Liver (tissue), 9 donors: ENCODE data around the gene ZCCHC18. TPM values are rescaled to one million over a fixed set of nuclear protein-coding genes. Genes with fewer than 3 reads are reported as not detected.

Source experiments
- DNase-seq: peaks from one replicate; pipeline ENCODE4 v3.0.0-alpha.2; 2017; ENCODE audit warnings: low spot score
- H3K27ac ChIP-seq, 2 donors: one replicate each; pipeline ENCODE4 v1.7.0; 2013; ENCODE audit warnings: inconsistent platforms in 2 of 2, low read length in 2 of 2, control low read depth in 1 of 2, low read depth in 1 of 2, mild to moderate bottlenecking in 1 of 2
- H3K27me3 ChIP-seq, 4 donors: one replicate each; pipeline versions ENCODE4 v1.6.1 to v1.7.0; 2013; ENCODE audit warnings: low read length in 3 of 4, inconsistent platforms in 1 of 4, mild to moderate bottlenecking in 1 of 4, moderate library complexity in 1 of 4; ENCODE audit not compliant: control insufficient read depth in 4 of 4, insufficient read depth in 4 of 4
- H3K36me3 ChIP-seq, 4 donors: one replicate each; pipeline versions ENCODE4 v1.6.1 to v1.7.0; 2013; ENCODE audit warnings: low read length in 3 of 4, mild to moderate bottlenecking in 3 of 4, low read depth in 1 of 4, moderate library complexity in 1 of 4; ENCODE audit not compliant: control insufficient read depth in 4 of 4, insufficient read depth in 3 of 4
- H3K4me1 ChIP-seq, 4 donors: one replicate each; pipeline versions ENCODE4 v1.6.1 to v1.7.0; 2013; ENCODE audit warnings: low read length in 3 of 4, mild to moderate bottlenecking in 3 of 4, moderate library complexity in 1 of 4; ENCODE audit not compliant: control insufficient read depth in 4 of 4, insufficient read depth in 4 of 4
- H3K4me3 ChIP-seq, 3 donors: one replicate each; pipeline versions ENCODE4 v1.6.1 to v1.7.0; 2013; ENCODE audit warnings: low read length in 3 of 3, control low read depth in 1 of 3, low read depth in 1 of 3, mild to moderate bottlenecking in 1 of 3
- H3K9ac ChIP-seq, 2 donors: one replicate each; pipeline ENCODE4 v1.7.0; 2013; ENCODE audit warnings: low read length in 2 of 2, mild to moderate bottlenecking in 2 of 2, moderate library complexity in 2 of 2, control low read depth in 1 of 2, low read depth in 1 of 2
- H3K9me3 ChIP-seq, 4 donors: one replicate each; pipeline versions ENCODE4 v1.6.1 to v1.7.0; 2013; ENCODE audit warnings: low read length in 3 of 4; ENCODE audit not compliant: control insufficient read depth in 4 of 4
- EGR1 ChIP-seq, 2 donors: IDR thresholded peaks; 2 replicates each; pipeline ENCODE4 v1.6.1; 2016 to 2018; ENCODE audit warnings: antibody characterized with exemption in 2 of 2, low read depth in 2 of 2
- FOXA2 ChIP-seq: IDR thresholded peaks from 2 replicates; pipeline ENCODE4 v1.6.1; 2016; ENCODE audit warnings: antibody characterized with exemption
- GABPA ChIP-seq, 2 donors: IDR thresholded peaks in 1 of 2; conservative IDR thresholded peaks in 1 of 2; 2 replicates each; pipeline ENCODE4 v1.6.1; 2016; ENCODE audit warnings: antibody characterized with exemption in 2 of 2, mild to moderate bottlenecking in 1 of 2, moderate library complexity in 1 of 2
- HNF4A ChIP-seq, 2 donors: conservative IDR thresholded peaks; 2 replicates each; pipeline ENCODE4 v1.6.1; 2016; ENCODE audit warnings: antibody characterized with exemption in 2 of 2, mild to moderate bottlenecking in 2 of 2
- HNF4G ChIP-seq: IDR thresholded peaks from 2 replicates; pipeline ENCODE4 v1.6.1; 2016; ENCODE audit warnings: antibody characterized with exemption
- RAD21 ChIP-seq, 2 donors: IDR thresholded peaks; 2 replicates each; pipeline ENCODE4 v1.6.1; 2016; ENCODE audit warnings: antibody characterized with exemption in 2 of 2, mild to moderate bottlenecking in 2 of 2
- SP1 ChIP-seq: IDR thresholded peaks from 2 replicates; pipeline ENCODE4 v1.6.1; 2018; ENCODE audit warnings: antibody characterized with exemption, mild to moderate bottlenecking
- TAF1 ChIP-seq: conservative IDR thresholded peaks from 2 replicates; pipeline ENCODE4 v1.6.1; 2016; ENCODE audit warnings: antibody characterized with exemption, mild to moderate bottlenecking
- WGBS: extraction: QIAGEN DNeasy Blood & Tissue Kit; methylation state at CpG from one replicate; pipeline ENCODE4 v1.1.7; 2013; 5-methylcytosine and 5-hydroxymethylcytosine counted together
- polyA plus RNA-seq, 2 donors: library from polyadenylated mRNA; stranded (reverse) in 1 of 2; unstranded in 1 of 2; fragments of 200-250 nt in 1 of 2; fragments of >200 nt in 1 of 2; fragmentation: Nextera tagmentation in 1 of 2; extraction: Ambion mirVana in 1 of 2; gene quantifications; one replicate each; pipeline versions ENCODE4 v1.2.1 to v1.2.3, GENCODE V29; 2013 to 2015
- total RNA-seq, 2 donors: library from RNA; depleted of rRNA; stranded (reverse); fragments of >200 nt; gene quantifications; one replicate each; pipeline ENCODE4 v1.2.3, GENCODE V29; 2014
- TF ChIP-seq, protein P1 (sequence below): fragments of 150-350 bp; IDR thresholded peaks from 2 replicates; pipeline ENCODE4 v1.5.1; 2017; ENCODE audit warnings: improper control_type of control experiment, low read depth, low read length; ENCODE audit not compliant: missing input control
- TF ChIP-seq, protein P2 (sequence below): IDR thresholded peaks from 2 replicates; pipeline ENCODE4 v1.6.1; 2016; ENCODE audit warnings: antibody characterized with exemption, mild to moderate bottlenecking
- TF ChIP-seq, protein P3 (sequence below): IDR thresholded peaks from 2 replicates; pipeline ENCODE4 v1.6.1; 2016; ENCODE audit warnings: antibody characterized with exemption
- TF ChIP-seq, protein P4 (sequence below): IDR thresholded peaks from 2 replicates; pipeline ENCODE4 v1.6.1; 2016; ENCODE audit warnings: antibody characterized with exemption
- TF ChIP-seq, protein P5 (sequence below): IDR thresholded peaks from 2 replicates; pipeline ENCODE4 v1.6.1; 2016; ENCODE audit warnings: antibody characterized with exemption
- donor health status: healthy.
- donor health status: healthy.
- donor health status: healthy.
- donor health status: healthy.
- donor health status: healthy.

Gene ZCCHC18
- total and polyA plus RNA-seq, 4 donors, result 0.05 to 0.25 (median 0.09) TPM; not detected in 1

DNA sequence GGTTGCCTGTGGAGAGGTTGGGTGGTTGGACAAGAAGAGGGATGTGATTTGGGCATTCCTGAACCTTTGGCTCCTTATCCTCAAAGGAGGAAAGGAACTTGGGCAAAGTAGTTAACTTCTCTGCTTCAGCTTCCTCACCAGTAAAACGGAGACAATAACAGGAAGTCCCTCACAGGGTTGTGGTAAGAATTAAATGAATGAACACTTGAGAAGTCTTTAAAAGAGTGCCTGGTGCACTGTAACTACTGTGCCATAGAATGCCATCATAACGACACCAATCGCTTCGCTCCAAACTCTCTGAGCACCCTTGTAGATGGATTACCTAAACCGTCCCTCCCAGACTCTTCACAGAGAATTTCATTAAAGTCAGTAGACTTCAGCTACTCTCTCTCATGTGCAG is 10.5 kb downstream of the ZCCHC18 start:
- no peak overlapping the region for H3K9ac ChIP-seq
- WGBS, result 75% methylated on average over 5 of the region's 5 CpGs
- H3K27me3 ChIP-seq, result peaks cover 0 to 2% (median 0%) of the 10 kb centered on the region in 4 donors
- no peaks in the 10 kb centered on the region for H3K4me1 ChIP-seq
- H3K4me3 ChIP-seq, result no peak overlapping the region
- TF ChIP-seq, protein P1, sequence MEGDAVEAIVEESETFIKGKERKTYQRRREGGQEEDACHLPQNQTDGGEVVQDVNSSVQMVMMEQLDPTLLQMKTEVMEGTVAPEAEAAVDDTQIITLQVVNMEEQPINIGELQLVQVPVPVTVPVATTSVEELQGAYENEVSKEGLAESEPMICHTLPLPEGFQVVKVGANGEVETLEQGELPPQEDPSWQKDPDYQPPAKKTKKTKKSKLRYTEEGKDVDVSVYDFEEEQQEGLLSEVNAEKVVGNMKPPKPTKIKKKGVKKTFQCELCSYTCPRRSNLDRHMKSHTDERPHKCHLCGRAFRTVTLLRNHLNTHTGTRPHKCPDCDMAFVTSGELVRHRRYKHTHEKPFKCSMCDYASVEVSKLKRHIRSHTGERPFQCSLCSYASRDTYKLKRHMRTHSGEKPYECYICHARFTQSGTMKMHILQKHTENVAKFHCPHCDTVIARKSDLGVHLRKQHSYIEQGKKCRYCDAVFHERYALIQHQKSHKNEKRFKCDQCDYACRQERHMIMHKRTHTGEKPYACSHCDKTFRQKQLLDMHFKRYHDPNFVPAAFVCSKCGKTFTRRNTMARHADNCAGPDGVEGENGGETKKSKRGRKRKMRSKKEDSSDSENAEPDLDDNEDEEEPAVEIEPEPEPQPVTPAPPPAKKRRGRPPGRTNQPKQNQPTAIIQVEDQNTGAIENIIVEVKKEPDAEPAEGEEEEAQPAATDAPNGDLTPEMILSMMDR, result no peak
- TF ChIP-seq SP1 (no peak), HNF4A (conservative IDR thresholded peaks at IDR 0.05) (no peak), HNF4G (no peak)
- TF ChIP-seq, protein P2, sequence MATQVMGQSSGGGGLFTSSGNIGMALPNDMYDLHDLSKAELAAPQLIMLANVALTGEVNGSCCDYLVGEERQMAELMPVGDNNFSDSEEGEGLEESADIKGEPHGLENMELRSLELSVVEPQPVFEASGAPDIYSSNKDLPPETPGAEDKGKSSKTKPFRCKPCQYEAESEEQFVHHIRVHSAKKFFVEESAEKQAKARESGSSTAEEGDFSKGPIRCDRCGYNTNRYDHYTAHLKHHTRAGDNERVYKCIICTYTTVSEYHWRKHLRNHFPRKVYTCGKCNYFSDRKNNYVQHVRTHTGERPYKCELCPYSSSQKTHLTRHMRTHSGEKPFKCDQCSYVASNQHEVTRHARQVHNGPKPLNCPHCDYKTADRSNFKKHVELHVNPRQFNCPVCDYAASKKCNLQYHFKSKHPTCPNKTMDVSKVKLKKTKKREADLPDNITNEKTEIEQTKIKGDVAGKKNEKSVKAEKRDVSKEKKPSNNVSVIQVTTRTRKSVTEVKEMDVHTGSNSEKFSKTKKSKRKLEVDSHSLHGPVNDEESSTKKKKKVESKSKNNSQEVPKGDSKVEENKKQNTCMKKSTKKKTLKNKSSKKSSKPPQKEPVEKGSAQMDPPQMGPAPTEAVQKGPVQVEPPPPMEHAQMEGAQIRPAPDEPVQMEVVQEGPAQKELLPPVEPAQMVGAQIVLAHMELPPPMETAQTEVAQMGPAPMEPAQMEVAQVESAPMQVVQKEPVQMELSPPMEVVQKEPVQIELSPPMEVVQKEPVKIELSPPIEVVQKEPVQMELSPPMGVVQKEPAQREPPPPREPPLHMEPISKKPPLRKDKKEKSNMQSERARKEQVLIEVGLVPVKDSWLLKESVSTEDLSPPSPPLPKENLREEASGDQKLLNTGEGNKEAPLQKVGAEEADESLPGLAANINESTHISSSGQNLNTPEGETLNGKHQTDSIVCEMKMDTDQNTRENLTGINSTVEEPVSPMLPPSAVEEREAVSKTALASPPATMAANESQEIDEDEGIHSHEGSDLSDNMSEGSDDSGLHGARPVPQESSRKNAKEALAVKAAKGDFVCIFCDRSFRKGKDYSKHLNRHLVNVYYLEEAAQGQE, result no peak
- TF ChIP-seq, protein P3, sequence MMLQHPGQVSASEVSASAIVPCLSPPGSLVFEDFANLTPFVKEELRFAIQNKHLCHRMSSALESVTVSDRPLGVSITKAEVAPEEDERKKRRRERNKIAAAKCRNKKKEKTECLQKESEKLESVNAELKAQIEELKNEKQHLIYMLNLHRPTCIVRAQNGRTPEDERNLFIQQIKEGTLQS, result no peak
- TF ChIP-seq, protein P4, sequence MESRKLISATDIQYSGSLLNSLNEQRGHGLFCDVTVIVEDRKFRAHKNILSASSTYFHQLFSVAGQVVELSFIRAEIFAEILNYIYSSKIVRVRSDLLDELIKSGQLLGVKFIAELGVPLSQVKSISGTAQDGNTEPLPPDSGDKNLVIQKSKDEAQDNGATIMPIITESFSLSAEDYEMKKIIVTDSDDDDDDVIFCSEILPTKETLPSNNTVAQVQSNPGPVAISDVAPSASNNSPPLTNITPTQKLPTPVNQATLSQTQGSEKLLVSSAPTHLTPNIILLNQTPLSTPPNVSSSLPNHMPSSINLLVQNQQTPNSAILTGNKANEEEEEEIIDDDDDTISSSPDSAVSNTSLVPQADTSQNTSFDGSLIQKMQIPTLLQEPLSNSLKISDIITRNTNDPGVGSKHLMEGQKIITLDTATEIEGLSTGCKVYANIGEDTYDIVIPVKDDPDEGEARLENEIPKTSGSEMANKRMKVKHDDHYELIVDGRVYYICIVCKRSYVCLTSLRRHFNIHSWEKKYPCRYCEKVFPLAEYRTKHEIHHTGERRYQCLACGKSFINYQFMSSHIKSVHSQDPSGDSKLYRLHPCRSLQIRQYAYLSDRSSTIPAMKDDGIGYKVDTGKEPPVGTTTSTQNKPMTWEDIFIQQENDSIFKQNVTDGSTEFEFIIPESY, result no peak
- H3K27ac ChIP-seq, result no peak overlapping the region
- DNase-seq, result no peak
- H3K36me3 ChIP-seq, result no peaks in the 10 kb centered on the region
- H3K9me3 ChIP-seq, result no peaks in the 10 kb centered on the region

DNA sequence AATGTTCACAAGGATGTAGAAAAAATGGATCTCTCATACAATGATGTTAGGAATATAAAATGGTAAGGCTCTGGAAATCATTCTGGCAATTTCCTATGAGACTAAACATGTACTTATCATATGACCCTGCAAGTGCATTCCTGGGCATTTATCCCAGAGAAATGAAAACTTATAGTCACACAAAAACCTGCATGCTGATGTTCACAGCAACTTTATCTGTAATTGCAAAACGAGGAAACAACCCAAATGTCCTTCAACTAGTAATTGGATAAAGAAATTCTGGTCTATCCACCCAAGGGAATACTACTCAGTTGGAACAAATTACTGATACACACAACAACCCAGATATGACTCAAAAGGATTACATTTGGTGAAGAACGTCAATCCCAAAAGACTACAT is 14.5 kb downstream of the ZCCHC18 start:
- TF ChIP-seq RAD21 (IDR thresholded peaks at IDR 0.05) (no peak), GABPA (IDR thresholded peaks at IDR 0.05 in 1 of 2, conservative IDR thresholded peaks at IDR 0.05 in 1 of 2) (no peak), FOXA2 (no peak), TAF1 (no peak), HNF4G (no peak), HNF4A (conservative IDR thresholded peaks at IDR 0.05) (no peak), EGR1 (IDR thresholded peaks at IDR 0.05; ENCODE audit: low read depth in 2 of 2) (no peak)
- TF ChIP-seq, protein P1, result no peak
- TF ChIP-seq, protein P2, result no peak
- TF ChIP-seq, protein P5, sequence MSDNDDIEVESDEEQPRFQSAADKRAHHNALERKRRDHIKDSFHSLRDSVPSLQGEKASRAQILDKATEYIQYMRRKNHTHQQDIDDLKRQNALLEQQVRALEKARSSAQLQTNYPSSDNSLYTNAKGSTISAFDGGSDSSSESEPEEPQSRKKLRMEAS, result no peak
- H3K9ac ChIP-seq, result no peak overlapping the region

More for the DNA sequence above, 14.5 kb downstream of the ZCCHC18 start:
- WGBS, result 83% methylated on average over 2 of the region's 2 CpGs
- Histone ChIP-seq H3K27ac (no peak overlapping the region), H3K9me3 (no peaks in the 10 kb centered on the region), H3K4me3 (no peak overlapping the region), H3K4me1 (no peaks in the 10 kb centered on the region), H3K36me3 (peaks cover 0 to 9% (median 7%) of the 10 kb centered on the region in 4 donors), H3K27me3 (no peaks in the 10 kb centered on the region)
- no peak for DNase-seq
